H1 (cell line): ENCODE measurements around the gene DPEP2NB. TPM values are rescaled to one million over a fixed set of nuclear protein-coding genes. Genes with fewer than 3 reads are reported as not detected.

Source experiments
- CHD7 ChIP-seq: fragments of 300-600 bp; sonication (generic); IDR thresholded peaks from 2 replicates; pipeline ENCODE4 v1.7.1; 2012; ENCODE audit warnings: low read length, moderate library complexity, mild to moderate bottlenecking, inconsistent platforms; ENCODE audit not compliant: insufficient replicate concordance
- HDAC2 ChIP-seq, 2 experiments: fragments of 300-600 bp in 1 of 2; sonication (generic) in 1 of 2; IDR thresholded peaks; 2 replicates each; pipeline ENCODE4 v1.6.1; 2011 to 2012; ENCODE audit warnings: low read depth in 2 of 2, low read length in 2 of 2, mild to moderate bottlenecking in 2 of 2, moderate library complexity in 2 of 2, borderline replicate concordance in 1 of 2, inconsistent platforms in 1 of 2
- KDM5A ChIP-seq: fragments of 200-600 bp; IDR thresholded peaks from 2 replicates; pipeline ENCODE4 v1.7.1; 2012; ENCODE audit warnings: mild to moderate bottlenecking, low read length, inconsistent platforms, mixed read lengths
- NRF1 ChIP-seq: IDR thresholded peaks from 2 replicates; pipeline ENCODE4 v1.6.1; 2011; ENCODE audit warnings: mild to moderate bottlenecking, low read depth, low read length, improper control_type of control experiment
- SP1 ChIP-seq: IDR thresholded peaks from 2 replicates; pipeline ENCODE4 v1.6.1; 2011; ENCODE audit warnings: low read depth, low read length
- polyA plus RNA-seq, 7 experiments: library from polyadenylated mRNA; depleted of rRNA in 3 of 7; stranded (reverse) in 5 of 7; unstranded in 2 of 7; fragments of >200 nt in 5 of 7; fragments of 200-250 nt in 2 of 7; gene quantifications; 1 replicate in 5 of 7; 2 replicates in 1 of 7; 4 replicates in 1 of 7; pipeline versions ENCODE4 v1.2.1 to v1.2.3, GENCODE V29; 2011 to 2013; ENCODE audit warnings: missing spikeins in 2 of 7, mixed read lengths in 2 of 7
- total RNA-seq: library from RNA; stranded (reverse); fragmentation: NEBNext Ultra II Directional; extraction: Animal tissue kit (Norgen Biotek cat#: 25700); gene quantifications from 2 replicates; pipeline ENCODE4 v1.2.1, GENCODE V29; 2021

DPEP2NB gene
- total and polyA plus RNA-seq, 2 of the 8 experiments (the other 6 are each of a cell fraction or from before 2014, with no cell fraction given): not detected

GRCh38 chr16:67996666-67997065 is 19.0 kb downstream of the DPEP2NB start (continued):
- TF ChIP-seq CHD7 (no peak), SP1 (no peak), HDAC2 (IDR thresholded peaks at IDR 0.05; ENCODE audit: borderline replicate concordance in 1 of 2, low read depth in 2 of 2, low read length in 2 of 2) (no peak), KDM5A (no peak), NRF1 (no peak)
